GM18907 (cell line): ENCODE data around the gene ACOX2.

Experiments used
- ATAC-seq: cut with Tn5 transposase; IDR thresholded peaks from one replicate; pipeline ENCODE4 v1.9.1; 2021; ENCODE audit warnings: mild to moderate bottlenecking, moderate library complexity; ENCODE audit not compliant: unreplicated experiment

ACOX2 gene

DNA sequence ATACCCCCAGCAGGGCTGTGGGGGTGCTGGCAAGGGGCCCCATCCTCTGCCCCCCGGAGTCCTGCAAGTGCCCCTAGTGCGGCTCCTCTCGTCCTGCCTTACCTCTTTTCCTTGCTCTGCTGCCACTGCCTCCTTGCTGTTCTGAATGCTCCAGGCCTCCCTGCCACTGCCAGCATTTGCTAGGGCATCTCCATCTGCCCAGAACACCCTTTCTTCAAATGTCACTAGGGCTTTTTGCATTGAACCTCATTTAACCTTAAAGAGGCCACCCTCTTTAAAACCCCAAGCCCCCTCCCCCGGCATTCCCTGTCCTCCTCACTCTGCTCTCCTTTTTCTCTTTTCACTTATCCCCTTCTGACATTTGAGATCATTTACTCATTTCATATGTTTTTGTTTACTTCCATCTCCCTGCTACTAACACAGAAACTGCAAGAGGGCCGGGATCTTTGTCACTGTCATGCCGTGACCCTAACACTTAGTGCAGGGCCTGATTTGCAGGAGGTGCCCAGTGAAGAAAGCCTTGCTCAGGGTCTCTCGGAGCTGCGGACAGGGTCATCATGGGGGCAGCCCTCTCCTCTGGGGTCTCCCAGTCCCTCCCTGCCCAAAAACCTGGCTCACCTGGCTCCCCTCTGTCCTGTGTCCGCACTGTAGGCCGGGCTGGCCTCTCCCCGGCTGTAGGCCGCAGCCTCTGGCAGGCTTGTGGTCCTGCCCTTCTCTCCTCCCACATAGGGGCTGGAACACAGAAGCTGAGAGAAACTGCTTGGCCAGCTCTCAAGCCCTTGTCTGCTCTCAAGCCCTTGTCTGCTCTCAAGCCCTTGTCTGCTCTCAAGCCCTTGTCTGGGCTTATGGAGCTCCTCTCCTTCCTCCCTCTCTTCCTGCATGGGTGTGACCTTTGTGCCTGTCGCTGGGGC is at the start of gene ACOX2:
ACOX2 (minus strand) TSS at position 690 of the 911 bp plus-strand sequence. CDS start 2,084 bp downstream, outside the sequence.
- no peak for ATAC-seq

DNA sequence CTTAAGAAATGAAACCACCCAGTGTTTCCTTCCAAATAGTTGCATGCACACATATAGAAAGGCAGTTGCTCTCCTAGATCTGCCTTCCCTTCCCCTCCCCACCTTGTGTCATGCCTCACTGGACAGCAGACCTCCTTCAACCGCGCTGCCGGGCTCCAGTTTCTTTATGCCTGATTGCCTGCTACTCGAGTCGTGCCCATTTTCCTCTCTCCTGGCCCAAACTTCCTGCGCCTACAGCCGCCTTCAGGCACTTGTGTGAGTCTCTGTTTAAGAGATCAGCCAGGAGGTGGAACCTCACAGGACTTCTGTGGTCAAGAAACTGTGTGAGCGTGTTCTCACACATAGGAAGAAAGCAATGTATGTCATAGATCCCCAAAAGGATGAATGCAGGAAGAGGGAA is 49.0 kb upstream of the ACOX2 start:
- ATAC-seq, result peak; percentile 11

DNA sequence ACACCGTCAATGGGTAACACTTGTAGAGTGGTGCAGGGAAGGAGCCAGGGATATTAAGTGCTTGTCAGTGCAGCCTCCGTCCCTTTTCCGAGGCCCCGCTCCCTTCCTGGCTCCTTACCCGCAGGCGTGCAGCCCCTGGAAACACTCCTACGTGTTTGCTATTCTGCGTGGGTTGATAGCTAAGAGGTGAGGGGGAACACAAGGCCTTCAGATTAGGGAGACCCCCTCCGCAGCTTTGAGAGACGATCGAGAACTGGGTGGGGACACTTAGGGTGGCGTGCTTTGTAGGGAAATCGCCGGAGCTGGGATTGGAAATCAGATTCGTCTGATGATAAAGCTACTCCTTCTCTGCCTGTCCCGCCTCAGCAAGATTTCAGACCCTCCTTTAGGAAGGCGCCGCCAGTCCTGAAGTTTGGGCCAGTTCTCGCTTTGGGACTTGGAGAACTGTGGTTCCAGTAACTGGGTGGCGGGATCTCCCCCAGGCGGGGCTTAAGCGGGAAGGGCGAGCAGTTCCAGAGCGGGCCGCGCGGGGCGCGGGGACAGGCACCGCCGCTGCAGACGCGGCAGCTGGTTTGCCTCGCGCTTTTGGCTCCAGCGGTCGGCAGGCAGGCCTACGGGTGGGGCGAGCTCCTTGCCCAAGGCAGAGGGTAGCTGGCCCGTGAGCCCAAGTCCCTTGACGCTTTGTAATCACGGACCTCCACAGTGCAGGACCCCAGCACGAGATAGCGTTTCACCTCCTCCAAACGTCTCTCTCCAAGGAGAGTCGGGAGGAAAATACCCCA is 48.2 kb upstream of the ACOX2 start:
- ATAC-seq, result peak; percentile 85

- no peak for ATAC-seq
These were observed 47.7 kb upstream of the ACOX2 start for GRCh38 chr3:58584690-58585004.

- no peak for ATAC-seq
These were observed 44.5 kb upstream of the ACOX2 start for GRCh38 chr3:58581328-58582091.

DNA sequence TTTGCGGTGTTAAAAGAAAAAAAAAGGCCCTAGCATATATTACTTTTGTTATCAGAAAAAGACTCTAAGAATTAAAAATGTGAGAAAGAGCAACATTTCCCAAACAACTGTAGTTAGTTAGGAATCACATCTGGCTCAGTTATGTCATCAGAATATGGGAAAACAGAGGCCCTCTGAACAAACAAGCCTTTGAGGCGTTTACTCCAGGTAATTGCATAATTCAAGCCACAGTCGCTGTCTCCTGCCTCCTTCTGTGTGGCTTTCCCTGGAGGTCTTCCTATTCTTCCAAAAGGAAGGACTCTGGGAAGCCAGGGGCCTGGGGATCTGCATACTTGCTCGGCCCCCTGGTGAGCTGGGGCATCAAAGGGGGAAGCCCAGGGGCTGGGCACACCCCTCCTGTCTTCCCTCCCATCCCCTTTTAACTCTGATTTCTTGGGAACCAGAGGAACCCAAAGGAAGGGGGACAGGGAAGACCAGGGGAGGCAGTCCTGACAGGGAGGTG is 43.9 kb upstream of the ACOX2 start:
- no peak for ATAC-seq

DNA sequence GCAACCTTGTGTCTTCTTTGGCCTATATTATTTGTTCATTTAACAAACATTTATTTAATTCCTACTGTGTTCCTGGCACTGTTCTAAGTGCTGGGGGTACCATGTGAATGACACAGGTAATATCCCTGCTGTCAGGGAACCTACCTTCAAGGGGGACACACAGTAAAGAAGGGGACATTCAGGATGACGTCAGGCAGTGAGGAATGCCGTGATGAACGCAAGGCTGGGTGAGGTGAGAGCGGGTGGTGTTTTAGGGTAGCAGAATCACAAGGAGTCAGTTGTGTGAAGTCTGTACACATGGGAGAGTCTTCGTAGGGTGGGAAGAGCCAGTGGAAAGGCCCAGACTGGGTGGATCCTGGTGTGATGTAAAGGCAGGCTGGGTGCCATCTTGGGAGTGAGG is 41.9 kb upstream of the ACOX2 start:
- ATAC-seq, result no peak

GRCh38 chr3:58577269-58577821 is 40.4 kb upstream of the ACOX2 start, which contains the start of gene FAM107A:
TSS of gene FAM107A (minus strand) at chr3:58577391. CDS start at chr3:58569860, 7,531 bp downstream.
- ATAC-seq, result no peak

- ATAC-seq, result no peak
These were observed 39.7 kb upstream of the ACOX2 start for GRCh38 chr3:58576716-58577115.

- no peak for ATAC-seq
These were observed 39.1 kb upstream of the ACOX2 start for GRCh38 chr3:58575971-58576652.

GRCh38 chr3:58574682-58575081 is 37.7 kb upstream of the ACOX2 start:
- no peak for ATAC-seq

- ATAC-seq, result no peak
These were observed 37.1 kb upstream of the ACOX2 start for GRCh38 chr3:58574106-58574505.

DNA sequence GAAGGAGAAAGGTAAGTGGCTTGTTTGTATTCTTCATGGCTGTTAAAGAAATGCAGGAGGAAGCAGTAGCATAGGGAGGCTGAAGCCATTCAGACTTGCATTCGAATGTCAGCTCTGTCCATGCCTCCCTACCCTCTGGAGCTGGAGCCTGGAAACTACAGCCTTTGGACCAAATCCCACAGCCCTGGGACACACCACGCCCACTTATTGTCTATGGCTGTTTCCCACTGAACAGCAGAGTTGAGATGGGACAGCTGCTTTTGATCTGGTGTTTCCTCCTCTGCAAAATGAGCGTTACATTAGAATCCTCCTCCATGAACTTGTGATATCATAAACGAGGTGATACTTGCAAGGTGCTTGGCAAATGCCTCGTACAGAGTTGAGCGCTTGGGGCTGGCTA is 36.6 kb upstream of the ACOX2 start:
- ATAC-seq, result no peak

GRCh38 chr3:58572634-58573230 is 35.7 kb upstream of the ACOX2 start:
- no peak for ATAC-seq

- no peak for ATAC-seq
These were observed 35.1 kb upstream of the ACOX2 start for GRCh38 chr3:58572013-58572633.

DNA sequence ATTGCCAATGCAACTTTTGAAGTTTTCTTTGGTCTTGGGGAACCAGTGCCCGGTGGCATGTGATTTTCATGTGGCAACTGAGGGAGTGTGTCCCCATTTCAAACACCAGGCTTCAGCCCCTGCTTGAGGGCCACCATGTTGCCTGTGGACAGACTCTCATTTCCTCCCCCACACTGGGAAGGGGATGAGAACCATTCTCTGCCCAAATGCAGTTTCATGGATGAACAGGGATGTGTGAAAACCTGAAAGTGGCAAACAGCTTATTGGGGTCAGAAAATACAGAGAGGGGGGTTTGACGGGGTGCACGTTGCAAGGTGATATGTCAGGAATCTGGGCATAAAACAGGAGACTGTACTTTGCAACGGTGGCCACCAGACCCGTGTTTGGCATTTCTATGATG is 33.9 kb upstream of the ACOX2 start:
- ATAC-seq, result no peak

GRCh38 chr3:58569287-58570001 is 32.5 kb upstream of the ACOX2 start:
- no peak for ATAC-seq

- ATAC-seq, result no peak
These were observed 31.7 kb upstream of the ACOX2 start for GRCh38 chr3:58568572-58569286.
